Esophagus muscularis mucosa (tissue), 4 donors: Measurements from ENCODE around the gene SNTB2.

Source experiments
- CTCF ChIP-seq, 3 experiments: fragments of 200-600 bp in 2 of 3; fragments of 450-650 bp in 1 of 3; sonication (generic) in 2 of 3; IDR thresholded peaks; one replicate each; pipeline ENCODE4 v1.5.1; 2017 to 2019; ENCODE audit warnings: antibody characterized with exemption in 3 of 3, mild to moderate bottlenecking in 2 of 3, moderate library complexity in 1 of 3
- EP300 ChIP-seq: sonication (generic); formaldehyde crosslinking; IDR thresholded peaks from one replicate; pipeline ENCODE4 v1.6.1; 2017; ENCODE audit warnings: antibody characterized with exemption
- POLR2A ChIP-seq: fragments of 450-650 bp; IDR thresholded peaks from one replicate; pipeline ENCODE4 v1.6.1; 2017; ENCODE audit warnings: antibody characterized with exemption, moderate library complexity, mild to moderate bottlenecking, low read depth
- POLR2AphosphoS5 ChIP-seq, 2 donors: sonication (generic); formaldehyde crosslinking; IDR thresholded peaks; one replicate each; pipeline ENCODE4 v1.6.1; 2017; ENCODE audit warnings: antibody characterized with exemption in 2 of 2

- no peak for TF ChIP-seq POLR2AphosphoS5 (IDR thresholded peaks at IDR 0.05)
- no peak for TF ChIP-seq CTCF (IDR thresholded peaks at IDR 0.05)
- no peak for TF ChIP-seq POLR2A
- TF ChIP-seq EP300 = no peak
These were observed 136.5 kb downstream of the SNTB2 start for GRCh38 chr16:69323415-69323814.
